Measurements from ENCODE around the gene FHOD3.
A peak's percentile ranks its signal among the peaks of the same experiment; 100 is the strongest.

Gene FHOD3

GRCh38 chr18:36819621-36820020, 522.1 kb downstream of the FHOD3 start:
- DNase-seq, result peak; percentile 31
- TF ChIP-seq GATA1 (IDR thresholded peaks at IDR 0.05; ENCODE audit: low read depth, low read length), result no peak
- TF ChIP-seq POLR2A (IDR thresholded peaks at IDR 0.05; ENCODE audit: low read length), result no peak

GRCh38 chr18:36821681-36822080, 524.2 kb downstream of the FHOD3 start:
- TF ChIP-seq GATA1 (IDR thresholded peaks at IDR 0.05; ENCODE audit: low read depth, low read length), result no peak
- TF ChIP-seq POLR2A (IDR thresholded peaks at IDR 0.05; ENCODE audit: low read length), result no peak
- DNase-seq, result peak; percentile 13 to 15

GRCh38 chr18:36825526-36825925, 528.0 kb downstream of the FHOD3 start:
- no peak for DNase-seq
- TF ChIP-seq GATA1 (IDR thresholded peaks at IDR 0.05; ENCODE audit: low read depth, low read length) (no peak), POLR2A (IDR thresholded peaks at IDR 0.05; ENCODE audit: low read length) (no peak)

- TF ChIP-seq GATA1 (IDR thresholded peaks at IDR 0.05; ENCODE audit: low read depth, low read length) (no peak), POLR2A (IDR thresholded peaks at IDR 0.05; ENCODE audit: low read length) (no peak)
- DNase-seq, result peak in 1 of 2 experiments; percentile 34
These were observed 529.0 kb downstream of the FHOD3 start for GRCh38 chr18:36826556-36826955.

- TF ChIP-seq POLR2A (IDR thresholded peaks at IDR 0.05; ENCODE audit: low read length) (no peak), GATA1 (IDR thresholded peaks at IDR 0.05; ENCODE audit: low read depth, low read length) (no peak)
These were observed 530.7 kb downstream of the FHOD3 start for GRCh38 chr18:36828157-36828629.

GRCh38 chr18:36828630-36829361, 531.3 kb downstream of the FHOD3 start, which contains the start of the genes KIAA1328 and TPGS2:
TSS of gene KIAA1328 (plus strand) at chr18:36829127. CDS start at chr18:36829139, 12 bp downstream.
TSS of gene TPGS2 (minus strand) at chr18:36829002. CDS start at chr18:36828767, 235 bp downstream.
- peak; percentile 96 to 98 for DNase-seq
- TF ChIP-seq POLR2A (IDR thresholded peaks at IDR 0.05; ENCODE audit: low read length) (peak; percentile 89), GATA1 (IDR thresholded peaks at IDR 0.05; ENCODE audit: low read depth, low read length) (no peak)

More at GRCh38 chr18:36828157-36828629, 530.7 kb downstream of the FHOD3 start:
- peak; percentile 77 to 86 for DNase-seq
